HepG2 (cell line): ENCODE results near the gene PAM16. TPM values are rescaled to one million over a fixed set of nuclear protein-coding genes. Genes with fewer than 3 reads are reported as not detected.

ENCODE experiments used
- JUND ChIP-seq: sonication (generic); formaldehyde crosslinking; IDR thresholded peaks from 2 replicates; pipeline ENCODE4 v1.8.0; 2022; ENCODE audit warnings: mild to moderate bottlenecking, missing genetic modification reagents
- NFE2 ChIP-seq: sonication (generic); formaldehyde crosslinking; IDR thresholded peaks from 2 replicates; pipeline ENCODE4 v1.4.0; 2020; ENCODE audit warnings: missing genetic modification reagents
- POLR2A ChIP-seq, 2 experiments: IDR thresholded peaks; 2 replicates each; pipeline ENCODE4 v1.6.1; 2011; ENCODE audit warnings: low read depth in 2 of 2, low read length in 2 of 2, mild to moderate bottlenecking in 1 of 2, moderate library complexity in 1 of 2; ENCODE audit not compliant: insufficient read depth in 1 of 2
- SOX5 ChIP-seq: IDR thresholded peaks from 2 replicates; pipeline ENCODE4 v1.6.1; 2016; ENCODE audit warnings: borderline replicate concordance
- TMF1 ChIP-seq: sonication (generic); formaldehyde crosslinking; IDR thresholded peaks from 2 replicates; pipeline ENCODE4 v1.8.1; 2022; ENCODE audit warnings: low read depth, missing genetic modification reagents
- ZFP90 ChIP-seq: sonication (generic); formaldehyde crosslinking; IDR thresholded peaks from 2 replicates; pipeline ENCODE4 v1.8.0; 2022; ENCODE audit warnings: missing genetic modification reagents, mild to moderate bottlenecking, inconsistent platforms, borderline replicate concordance
- ZNF34 ChIP-seq: sonication (generic); formaldehyde crosslinking; IDR thresholded peaks from 2 replicates; pipeline ENCODE4 v1.4.0; 2020; ENCODE audit warnings: mild to moderate bottlenecking, missing genetic modification reagents, borderline replicate concordance
- ZNF549 ChIP-seq: sonication (generic); formaldehyde crosslinking; IDR thresholded peaks from 2 replicates; pipeline ENCODE4 v1.5.0; 2020; ENCODE audit warnings: missing genetic modification reagents
- ZNF660 ChIP-seq: sonication (generic); formaldehyde crosslinking; IDR thresholded peaks from 2 replicates; pipeline ENCODE4 v1.5.1; 2020; ENCODE audit warnings: mild to moderate bottlenecking, low read depth, missing genetic modification reagents, borderline replicate concordance
- ZNF776 ChIP-seq: sonication (generic); formaldehyde crosslinking; IDR thresholded peaks from 2 replicates; pipeline ENCODE4 v1.4.0; 2020; ENCODE audit warnings: mild to moderate bottlenecking, missing genetic modification reagents
- polyA plus RNA-seq, 8 experiments: library from polyadenylated mRNA; depleted of rRNA in 3 of 8; stranded (reverse) in 7 of 8; unstranded in 1 of 8; fragments of >200 nt; fragmentation: Illumina TruSeq in 4 of 8; extraction: Trizol in 4 of 8; gene quantifications; 2 replicates each; pipeline versions ENCODE4 v1.2.1 to v1.2.3, GENCODE V29; 2011 to 2016; ENCODE audit warnings: low read depth in 4 of 8, missing spikeins in 1 of 8, mixed read lengths in 1 of 8; ENCODE audit not compliant: insufficient read depth in 1 of 8
- total RNA-seq, 5 experiments: library from RNA; depleted of rRNA; stranded (reverse); fragments of >200 nt; fragmentation: Illumina TruSeq; extraction: Trizol; gene quantifications; 2 replicates each; pipeline ENCODE4 v1.2.3, GENCODE V29; 2016; ENCODE audit warnings: low read depth in 1 of 5
- TF ChIP-seq, protein P1 (sequence below): sonication (generic); formaldehyde crosslinking; IDR thresholded peaks from 2 replicates; pipeline ENCODE4 v1.4.0; 2020; ENCODE audit warnings: mild to moderate bottlenecking, missing genetic modification reagents
- TF ChIP-seq, protein P2 (sequence below): sonication (generic); formaldehyde crosslinking; IDR thresholded peaks from 2 replicates; pipeline ENCODE4 v1.5.0; 2020; ENCODE audit warnings: missing genetic modification reagents
- TF ChIP-seq, protein P3 (sequence below): IDR thresholded peaks from 2 replicates; pipeline ENCODE4 v1.6.1; 2016; ENCODE audit warnings: missing genetic modification reagents, missing compliant biosample characterization
- TF ChIP-seq, protein P4 (sequence below): sonication (generic); formaldehyde crosslinking; IDR thresholded peaks from 2 replicates; pipeline ENCODE4 v1.5.1; 2020; ENCODE audit warnings: mild to moderate bottlenecking, missing genetic modification reagents
- TF ChIP-seq, protein P5 (sequence below): sonication (generic); formaldehyde crosslinking; IDR thresholded peaks from 2 replicates; pipeline ENCODE4 v1.5.0; 2020; ENCODE audit warnings: missing genetic modification reagents

The PAM16 gene
- total and polyA plus RNA-seq, 2 of the 13 experiments (the other 11 are each of a cell fraction or from before 2014, with no cell fraction given), result 51.5 to 51.8 TPM

DNA sequence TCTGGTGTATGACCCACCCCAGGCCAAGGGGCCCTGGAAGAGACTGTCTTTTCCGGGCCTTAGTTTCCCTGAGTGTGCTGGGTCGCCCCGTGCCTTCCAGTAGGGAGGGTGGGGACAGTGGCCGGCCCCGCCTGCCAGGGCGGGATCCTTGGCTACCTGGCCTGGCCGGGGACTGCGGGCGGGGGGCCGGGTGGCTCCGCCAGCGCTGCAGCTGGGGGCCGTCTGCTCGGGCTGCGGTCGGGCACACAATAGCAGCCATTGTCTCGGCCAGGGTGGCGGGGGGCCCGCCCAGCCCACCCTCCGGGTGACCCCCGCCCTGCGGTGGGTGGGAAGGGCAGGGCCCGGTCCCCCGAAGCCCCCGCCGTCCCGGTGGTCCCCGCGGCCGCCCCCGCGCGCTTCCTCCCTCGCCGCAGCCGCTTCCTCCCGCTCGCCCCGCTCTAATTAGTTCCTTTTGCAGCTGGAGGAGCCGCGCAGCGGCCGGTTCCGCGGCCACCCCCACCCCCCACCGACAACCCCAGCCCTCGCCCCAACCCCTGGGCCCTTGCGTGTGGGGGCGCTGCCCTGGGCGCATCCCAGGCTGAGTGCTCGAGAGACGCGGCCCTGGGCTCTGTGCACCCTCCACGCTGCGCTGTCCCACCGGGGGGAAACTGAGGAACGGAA, 23.6 kb downstream of the PAM16 start (continued):
- TF ChIP-seq, protein P1, sequence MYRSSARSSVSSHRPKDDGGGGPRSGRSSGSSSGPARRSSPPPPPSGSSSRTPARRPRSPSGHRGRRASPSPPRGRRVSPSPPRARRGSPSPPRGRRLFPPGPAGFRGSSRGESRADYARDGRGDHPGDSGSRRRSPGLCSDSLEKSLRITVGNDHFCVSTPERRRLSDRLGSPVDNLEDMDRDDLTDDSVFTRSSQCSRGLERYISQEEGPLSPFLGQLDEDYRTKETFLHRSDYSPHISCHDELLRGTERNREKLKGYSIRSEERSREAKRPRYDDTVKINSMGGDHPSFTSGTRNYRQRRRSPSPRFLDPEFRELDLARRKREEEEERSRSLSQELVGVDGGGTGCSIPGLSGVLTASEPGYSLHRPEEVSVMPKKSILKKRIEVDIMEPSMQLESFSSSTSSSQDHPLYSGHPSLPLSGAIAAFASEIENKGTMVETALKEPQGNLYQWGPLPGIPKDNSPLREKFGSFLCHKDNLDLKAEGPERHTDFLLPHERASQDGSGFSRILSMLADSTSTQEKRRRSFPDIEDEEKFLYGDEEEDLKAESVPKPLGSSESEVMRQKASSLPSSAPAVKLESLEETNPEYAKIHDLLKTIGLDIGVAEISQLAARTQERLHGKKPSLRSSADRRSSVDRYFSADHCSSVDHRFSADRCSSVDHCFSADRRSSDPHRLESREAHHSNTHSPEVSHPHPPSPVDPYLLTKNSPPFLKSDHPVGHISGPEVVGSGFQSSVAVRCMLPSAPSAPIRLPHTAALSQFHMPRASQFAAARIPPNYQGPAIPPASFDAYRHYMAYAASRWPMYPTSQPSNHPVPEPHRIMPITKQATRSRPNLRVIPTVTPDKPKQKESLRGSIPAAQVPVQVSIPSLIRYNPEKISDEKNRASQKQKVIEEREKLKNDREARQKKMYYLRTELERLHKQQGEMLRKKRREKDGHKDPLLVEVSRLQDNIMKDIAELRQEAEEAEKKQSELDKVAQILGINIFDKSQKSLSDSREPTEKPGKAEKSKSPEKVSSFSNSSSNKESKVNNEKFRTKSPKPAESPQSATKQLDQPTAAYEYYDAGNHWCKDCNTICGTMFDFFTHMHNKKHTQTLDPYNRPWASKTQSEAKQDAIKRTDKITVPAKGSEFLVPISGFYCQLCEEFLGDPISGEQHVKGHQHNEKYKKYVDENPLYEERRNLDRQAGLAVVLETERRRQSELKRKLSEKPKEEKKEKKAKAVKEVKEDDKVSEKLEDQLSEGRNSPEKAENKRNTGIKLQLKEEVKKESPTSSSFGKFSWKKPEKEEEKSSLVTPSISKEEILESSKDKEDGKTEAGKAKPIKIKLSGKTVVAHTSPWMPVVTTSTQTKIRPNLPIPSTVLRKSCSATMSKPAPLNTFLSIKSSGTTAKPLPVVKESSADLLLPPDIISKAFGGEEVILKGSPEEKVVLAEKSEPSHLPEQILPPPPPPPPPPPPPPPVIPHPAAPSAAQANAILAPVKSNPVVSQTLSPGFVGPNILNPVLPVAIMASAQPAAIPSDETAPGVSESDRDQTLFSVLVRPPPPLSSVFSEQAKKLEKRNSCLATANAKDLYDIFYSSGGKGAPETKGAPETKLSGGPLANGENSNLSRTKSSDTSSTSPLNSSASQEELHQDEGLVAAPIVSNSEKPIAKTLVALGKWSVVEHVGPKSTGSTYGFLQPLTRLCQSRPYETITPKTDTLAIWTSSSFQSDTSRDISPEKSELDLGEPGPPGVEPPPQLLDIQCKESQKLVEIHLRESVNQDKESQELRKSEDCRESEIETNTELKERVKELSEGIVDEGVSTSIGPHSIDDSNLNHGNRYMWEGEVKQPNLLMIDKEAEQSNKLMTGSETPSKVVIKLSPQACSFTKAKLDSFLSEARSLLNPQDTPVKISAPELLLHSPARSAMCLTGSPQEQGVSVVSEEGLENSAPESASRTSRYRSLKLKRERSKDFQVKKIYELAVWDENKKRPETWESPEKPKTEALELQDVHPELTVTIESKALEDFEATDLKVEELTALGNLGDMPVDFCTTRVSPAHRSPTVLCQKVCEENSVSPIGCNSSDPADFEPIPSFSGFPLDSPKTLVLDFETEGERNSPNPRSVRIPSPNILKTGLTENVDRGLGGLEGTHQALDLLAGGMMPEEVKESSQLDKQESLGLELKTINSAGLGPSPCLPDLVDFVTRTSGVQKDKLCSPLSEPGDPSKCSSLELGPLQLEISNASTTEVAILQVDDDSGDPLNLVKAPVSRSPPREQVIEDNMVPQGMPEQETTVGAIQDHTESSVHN (CRISPR knock-in tag), result no peak
- no peak for TF ChIP-seq TMF1 (CRISPR knock-in tag)
- TF ChIP-seq, protein P2, sequence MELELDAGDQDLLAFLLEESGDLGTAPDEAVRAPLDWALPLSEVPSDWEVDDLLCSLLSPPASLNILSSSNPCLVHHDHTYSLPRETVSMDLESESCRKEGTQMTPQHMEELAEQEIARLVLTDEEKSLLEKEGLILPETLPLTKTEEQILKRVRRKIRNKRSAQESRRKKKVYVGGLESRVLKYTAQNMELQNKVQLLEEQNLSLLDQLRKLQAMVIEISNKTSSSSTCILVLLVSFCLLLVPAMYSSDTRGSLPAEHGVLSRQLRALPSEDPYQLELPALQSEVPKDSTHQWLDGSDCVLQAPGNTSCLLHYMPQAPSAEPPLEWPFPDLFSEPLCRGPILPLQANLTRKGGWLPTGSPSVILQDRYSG (CRISPR knock-in tag), result no peak
- TF ChIP-seq SOX5 (CRISPR knock-in tag), result peak; percentile 28; the same call in 1 of the 2 replicates
- TF ChIP-seq, protein P3, sequence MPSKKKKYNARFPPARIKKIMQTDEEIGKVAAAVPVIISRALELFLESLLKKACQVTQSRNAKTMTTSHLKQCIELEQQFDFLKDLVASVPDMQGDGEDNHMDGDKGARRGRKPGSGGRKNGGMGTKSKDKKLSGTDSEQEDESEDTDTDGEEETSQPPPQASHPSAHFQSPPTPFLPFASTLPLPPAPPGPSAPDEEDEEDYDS (CRISPR knock-in tag), result no peak
- TF ChIP-seq ZNF34 (CRISPR knock-in tag), result no peak
- TF ChIP-seq, protein P4, sequence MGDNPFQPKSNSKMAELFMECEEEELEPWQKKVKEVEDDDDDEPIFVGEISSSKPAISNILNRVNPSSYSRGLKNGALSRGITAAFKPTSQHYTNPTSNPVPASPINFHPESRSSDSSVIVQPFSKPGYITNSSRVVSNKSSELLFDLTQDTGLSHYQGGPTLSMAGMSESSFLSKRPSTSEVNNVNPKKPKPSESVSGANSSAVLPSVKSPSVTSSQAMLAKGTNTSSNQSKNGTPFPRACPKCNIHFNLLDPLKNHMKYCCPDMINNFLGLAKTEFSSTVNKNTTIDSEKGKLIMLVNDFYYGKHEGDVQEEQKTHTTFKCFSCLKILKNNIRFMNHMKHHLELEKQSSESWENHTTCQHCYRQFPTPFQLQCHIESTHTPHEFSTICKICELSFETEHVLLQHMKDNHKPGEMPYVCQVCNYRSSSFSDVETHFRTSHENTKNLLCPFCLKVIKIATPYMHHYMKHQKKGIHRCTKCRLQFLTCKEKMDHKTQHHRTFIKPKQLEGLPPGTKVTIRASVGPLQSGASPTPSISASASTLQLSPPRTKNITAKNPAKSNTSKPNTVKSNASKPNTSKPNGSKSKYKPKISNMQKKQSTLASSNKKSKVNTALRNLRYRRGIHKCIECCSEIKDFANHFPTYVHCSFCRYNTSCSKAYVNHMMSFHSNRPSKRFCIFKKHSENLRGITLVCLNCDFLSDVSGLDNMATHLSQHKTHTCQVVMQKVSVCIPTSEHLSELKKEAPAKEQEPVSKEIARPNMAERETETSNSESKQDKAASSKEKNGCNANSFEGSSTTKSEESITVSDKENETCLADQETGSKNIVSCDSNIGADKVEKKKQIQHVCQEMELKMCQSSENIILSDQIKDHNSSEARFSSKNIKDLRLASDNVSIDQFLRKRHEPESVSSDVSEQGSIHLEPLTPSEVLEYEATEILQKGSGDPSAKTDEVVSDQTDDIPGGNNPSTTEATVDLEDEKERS, result no peak
- no peak for TF ChIP-seq JUND (CRISPR knock-in tag)
- TF ChIP-seq ZNF776 (CRISPR knock-in tag), result no peak
- no peak for TF ChIP-seq ZFP90 (CRISPR knock-in tag)
- TF ChIP-seq ZNF549 (CRISPR knock-in tag), result no peak
- TF ChIP-seq POLR2A (IDR thresholded peaks at IDR 0.05; ENCODE audit: insufficient read depth in 1 of 2, low read depth in 2 of 2, low read length in 2 of 2), result 0 out of 4 replicates have a peak, but pooled peaks of 1 of the 2 experiments have one; percentile 43
- no peak for TF ChIP-seq NFE2 (CRISPR knock-in tag)
- no peak for TF ChIP-seq ZNF660 (CRISPR knock-in tag)
- TF ChIP-seq, protein P5, sequence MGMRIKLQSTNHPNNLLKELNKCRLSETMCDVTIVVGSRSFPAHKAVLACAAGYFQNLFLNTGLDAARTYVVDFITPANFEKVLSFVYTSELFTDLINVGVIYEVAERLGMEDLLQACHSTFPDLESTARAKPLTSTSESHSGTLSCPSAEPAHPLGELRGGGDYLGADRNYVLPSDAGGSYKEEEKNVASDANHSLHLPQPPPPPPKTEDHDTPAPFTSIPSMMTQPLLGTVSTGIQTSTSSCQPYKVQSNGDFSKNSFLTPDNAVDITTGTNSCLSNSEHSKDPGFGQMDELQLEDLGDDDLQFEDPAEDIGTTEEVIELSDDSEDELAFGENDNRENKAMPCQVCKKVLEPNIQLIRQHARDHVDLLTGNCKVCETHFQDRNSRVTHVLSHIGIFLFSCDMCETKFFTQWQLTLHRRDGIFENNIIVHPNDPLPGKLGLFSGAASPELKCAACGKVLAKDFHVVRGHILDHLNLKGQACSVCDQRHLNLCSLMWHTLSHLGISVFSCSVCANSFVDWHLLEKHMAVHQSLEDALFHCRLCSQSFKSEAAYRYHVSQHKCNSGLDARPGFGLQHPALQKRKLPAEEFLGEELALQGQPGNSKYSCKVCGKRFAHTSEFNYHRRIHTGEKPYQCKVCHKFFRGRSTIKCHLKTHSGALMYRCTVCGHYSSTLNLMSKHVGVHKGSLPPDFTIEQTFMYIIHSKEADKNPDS (CRISPR knock-in tag), result no peak
